ENCODE data around the gene ALDOC.

ALDOC gene

GRCh38 chr17:28537219-28537610, 39.5 kb downstream of the ALDOC start:
- H3K4me1 ChIP-seq (ENCODE audit: insufficient read depth, insufficient read length), result no peaks in the 10 kb centered on the region
- H3K4me3 ChIP-seq (ENCODE audit: insufficient read length, low read depth), result no peak overlapping the region
- no peak for DNase-seq (ENCODE audit: low read depth, low spot score)
- H3K9ac ChIP-seq (ENCODE audit: insufficient read length, low read depth), result no peak overlapping the region
- no peaks in the 10 kb centered on the region for H3K27me3 ChIP-seq (ENCODE audit: insufficient read depth, insufficient read length)
- TF ChIP-seq SUZ12 (IDR thresholded peaks at IDR 0.05; ENCODE audit: extremely low read depth, insufficient read depth, insufficient read length) (no peak), YY1 (IDR thresholded peaks at IDR 0.05; ENCODE audit: insufficient read depth, insufficient read length) (no peak), ZNF274 (IDR thresholded peaks at IDR 0.05; ENCODE audit: low read depth, low read length) (no peak)
- no peaks in the 10 kb centered on the region for H3K9me3 ChIP-seq (ENCODE audit: insufficient read depth, low read length)
- H3K36me3 ChIP-seq (ENCODE audit: insufficient read depth, insufficient read length, low read length), result no peaks in the 10 kb centered on the region

- no peak overlapping the region for H3K9ac ChIP-seq (ENCODE audit: insufficient read length, low read depth)
- DNase-seq (ENCODE audit: low read depth, low spot score), result no peak
- no peaks in the 10 kb centered on the region for H3K27me3 ChIP-seq (ENCODE audit: insufficient read depth, insufficient read length)
- H3K4me1 ChIP-seq (ENCODE audit: insufficient read depth, insufficient read length), result no peaks in the 10 kb centered on the region
- H3K36me3 ChIP-seq (ENCODE audit: insufficient read depth, insufficient read length, low read length), result no peaks in the 10 kb centered on the region
- no peaks in the 10 kb centered on the region for H3K9me3 ChIP-seq (ENCODE audit: insufficient read depth, low read length)
- H3K4me3 ChIP-seq (ENCODE audit: insufficient read length, low read depth), result no peak overlapping the region
- no peak for TF ChIP-seq ZNF274 (IDR thresholded peaks at IDR 0.05; ENCODE audit: low read depth, low read length)
- TF ChIP-seq YY1 (IDR thresholded peaks at IDR 0.05; ENCODE audit: insufficient read depth, insufficient read length), result no peak
- no peak for TF ChIP-seq SUZ12 (IDR thresholded peaks at IDR 0.05; ENCODE audit: extremely low read depth, insufficient read depth, insufficient read length)
Measured at GRCh38 chr17:28536532-28537218, 40.0 kb downstream of the ALDOC start.

- Histone ChIP-seq H3K9ac (ENCODE audit: insufficient read length, low read depth) (no peak overlapping the region), H3K9me3 (ENCODE audit: insufficient read depth, low read length) (no peaks in the 10 kb centered on the region), H3K36me3 (ENCODE audit: insufficient read depth, insufficient read length, low read length) (no peaks in the 10 kb centered on the region), H3K4me3 (ENCODE audit: insufficient read length, low read depth) (no peak overlapping the region), H3K27me3 (ENCODE audit: insufficient read depth, insufficient read length) (no peaks in the 10 kb centered on the region), H3K4me1 (ENCODE audit: insufficient read depth, insufficient read length) (no peaks in the 10 kb centered on the region)
- TF ChIP-seq ZNF274 (IDR thresholded peaks at IDR 0.05; ENCODE audit: low read depth, low read length) (no peak), YY1 (IDR thresholded peaks at IDR 0.05; ENCODE audit: insufficient read depth, insufficient read length) (no peak), SUZ12 (IDR thresholded peaks at IDR 0.05; ENCODE audit: extremely low read depth, insufficient read depth, insufficient read length) (no peak)
- no peak for DNase-seq (ENCODE audit: low read depth, low spot score)
Measured at GRCh38 chr17:28534740-28535375, 41.8 kb downstream of the ALDOC start.

- DNase-seq (ENCODE audit: low read depth, low spot score), result no peak
- Histone ChIP-seq H3K27me3 (ENCODE audit: insufficient read depth, insufficient read length) (no peaks in the 10 kb centered on the region), H3K36me3 (ENCODE audit: insufficient read depth, insufficient read length, low read length) (no peaks in the 10 kb centered on the region), H3K4me1 (ENCODE audit: insufficient read depth, insufficient read length) (no peaks in the 10 kb centered on the region), H3K9me3 (ENCODE audit: insufficient read depth, low read length) (no peaks in the 10 kb centered on the region), H3K4me3 (ENCODE audit: insufficient read length, low read depth) (no peak overlapping the region), H3K9ac (ENCODE audit: insufficient read length, low read depth) (no peak overlapping the region)
- TF ChIP-seq SUZ12 (IDR thresholded peaks at IDR 0.05; ENCODE audit: extremely low read depth, insufficient read depth, insufficient read length) (no peak), ZNF274 (IDR thresholded peaks at IDR 0.05; ENCODE audit: low read depth, low read length) (no peak), YY1 (IDR thresholded peaks at IDR 0.05; ENCODE audit: insufficient read depth, insufficient read length) (no peak)
Measured at GRCh38 chr17:28533091-28533807, 43.4 kb downstream of the ALDOC start.

- H3K4me1 ChIP-seq (ENCODE audit: insufficient read depth, insufficient read length), result no peaks in the 10 kb centered on the region
- DNase-seq (ENCODE audit: low read depth, low spot score), result no peak
- H3K36me3 ChIP-seq (ENCODE audit: insufficient read depth, insufficient read length, low read length), result no peaks in the 10 kb centered on the region
- no peaks in the 10 kb centered on the region for H3K27me3 ChIP-seq (ENCODE audit: insufficient read depth, insufficient read length)
- H3K4me3 ChIP-seq (ENCODE audit: insufficient read length, low read depth), result no peak overlapping the region
- no peak for TF ChIP-seq SUZ12 (IDR thresholded peaks at IDR 0.05; ENCODE audit: extremely low read depth, insufficient read depth, insufficient read length)
- no peak for TF ChIP-seq YY1 (IDR thresholded peaks at IDR 0.05; ENCODE audit: insufficient read depth, insufficient read length)
- TF ChIP-seq ZNF274 (IDR thresholded peaks at IDR 0.05; ENCODE audit: low read depth, low read length), result no peak
- no peak overlapping the region for H3K9ac ChIP-seq (ENCODE audit: insufficient read length, low read depth)
- H3K9me3 ChIP-seq (ENCODE audit: insufficient read depth, low read length), result no peaks in the 10 kb centered on the region
Measured at GRCh38 chr17:28532050-28532960, 44.4 kb downstream of the ALDOC start.

- no peak overlapping the region for H3K9ac ChIP-seq (ENCODE audit: insufficient read length, low read depth)
- no peaks in the 10 kb centered on the region for H3K4me1 ChIP-seq (ENCODE audit: insufficient read depth, insufficient read length)
- no peak overlapping the region for H3K4me3 ChIP-seq (ENCODE audit: insufficient read length, low read depth)
- H3K27me3 ChIP-seq (ENCODE audit: insufficient read depth, insufficient read length), result no peaks in the 10 kb centered on the region
- TF ChIP-seq SUZ12 (IDR thresholded peaks at IDR 0.05; ENCODE audit: extremely low read depth, insufficient read depth, insufficient read length), result no peak
- no peak for TF ChIP-seq YY1 (IDR thresholded peaks at IDR 0.05; ENCODE audit: insufficient read depth, insufficient read length)
- TF ChIP-seq ZNF274 (IDR thresholded peaks at IDR 0.05; ENCODE audit: low read depth, low read length), result no peak
- H3K36me3 ChIP-seq (ENCODE audit: insufficient read depth, insufficient read length, low read length), result no peaks in the 10 kb centered on the region
- no peaks in the 10 kb centered on the region for H3K9me3 ChIP-seq (ENCODE audit: insufficient read depth, low read length)
- no peak for DNase-seq (ENCODE audit: low read depth, low spot score)
Measured at GRCh38 chr17:28530926-28531325, 45.8 kb downstream of the ALDOC start.
